Right lobe of liver (tissue), 4 donors: ENCODE measurements around the gene LY86.

ENCODE experiments used
- CTCF ChIP-seq, 4 donors: fragments of 200-600 bp in 3 of 4; fragments of 450-650 bp in 1 of 4; IDR thresholded peaks; one replicate each; pipeline versions ENCODE4 v1.5.1 to v1.8.0; 2016 to 2022; ENCODE audit warnings: antibody characterized with exemption in 4 of 4, mild to moderate bottlenecking in 2 of 4
- POLR2A ChIP-seq: fragments of 450-650 bp; IDR thresholded peaks from one replicate; pipeline ENCODE4 v1.6.1; 2017; ENCODE audit warnings: antibody characterized with exemption, mild to moderate bottlenecking
- donor health status: DM: no; HTN: no; CAD: no.
- donor health status: DM: no; HTN: no; CAD: no.
- donor health status: DM: no; HTN: yes; CAD: no.

GRCh38 chr6:6614096-6614982 is 25.8 kb downstream of the LY86 start:
- TF ChIP-seq CTCF (IDR thresholded peaks at IDR 0.05) (no peak), POLR2A (no peak)
